Hematopoietic multipotent progenitor cell treated with erythropoietin and hydrocortisone succinate and interleukin-3 and kit ligand, for 4 days (in vitro differentiated cells): ENCODE measurements around the gene SMYD3.

ENCODE experiments used
- DNase-seq: peaks from one replicate; pipeline ENCODE4 v3.0.0-alpha.2; 2015

SMYD3 gene

GRCh38 chr1:246265481-246265880 lies 241.6 kb downstream of the SMYD3 start:
- no peak for DNase-seq

GRCh38 chr1:246262281-246262680 lies 244.8 kb downstream of the SMYD3 start:
- DNase-seq: no peak

GRCh38 chr1:246261639-246262038 lies 245.4 kb downstream of the SMYD3 start:
- peak; percentile 27 for DNase-seq

- no peak for DNase-seq
Observed at GRCh38 chr1:246258250-246258649, 248.8 kb downstream of the SMYD3 start.

GRCh38 chr1:246255773-246256172 lies 251.3 kb downstream of the SMYD3 start:
- no peak for DNase-seq

- no peak for DNase-seq
Observed at GRCh38 chr1:246254854-246255253, 252.2 kb downstream of the SMYD3 start.

- peak; percentile 48 for DNase-seq
Observed at GRCh38 chr1:246246430-246246829, 260.6 kb downstream of the SMYD3 start.

GRCh38 chr1:246245541-246245940 lies 261.5 kb downstream of the SMYD3 start:
- no peak for DNase-seq

GRCh38 chr1:246232126-246232525 lies 275.0 kb downstream of the SMYD3 start:
- no peak for DNase-seq

GRCh38 chr1:246226041-246226440 lies 281.0 kb downstream of the SMYD3 start:
- DNase-seq: no peak

GRCh38 chr1:246221485-246222255 lies 285.4 kb downstream of the SMYD3 start:
- DNase-seq: no peak

GRCh38 chr1:246220495-246221065 lies 286.5 kb downstream of the SMYD3 start:
- no peak for DNase-seq

GRCh38 chr1:246219508-246220030 lies 287.5 kb downstream of the SMYD3 start:
- peak; percentile 59 for DNase-seq

- DNase-seq: no peak
Observed at GRCh38 chr1:246218686-246219085, 288.4 kb downstream of the SMYD3 start.

GRCh38 chr1:246216906-246217305 lies 290.2 kb downstream of the SMYD3 start:
- DNase-seq: peak; percentile 49

- DNase-seq: no peak
Observed at GRCh38 chr1:246215510-246215903, 291.6 kb downstream of the SMYD3 start.

GRCh38 chr1:246214708-246215509 lies 292.2 kb downstream of the SMYD3 start:
- DNase-seq: peak; percentile 97

- no peak for DNase-seq
Observed at GRCh38 chr1:246213947-246214346, 293.1 kb downstream of the SMYD3 start.

- DNase-seq: no peak
Observed at GRCh38 chr1:246213502-246213901, 293.6 kb downstream of the SMYD3 start.

- DNase-seq: no peak
Observed at GRCh38 chr1:246213036-246213435, 294.0 kb downstream of the SMYD3 start.

- no peak for DNase-seq
Observed at GRCh38 chr1:246212013-246212412, 295.1 kb downstream of the SMYD3 start.

GRCh38 chr1:246210756-246211155 lies 296.3 kb downstream of the SMYD3 start:
- DNase-seq: no peak

- no peak for DNase-seq
Observed at GRCh38 chr1:246208105-246208504, 299.0 kb downstream of the SMYD3 start.

- DNase-seq: no peak
Observed at GRCh38 chr1:246203180-246203579, 303.9 kb downstream of the SMYD3 start.
